ENCODE results near the gene HTRA2. TPM values are rescaled to one million over a fixed set of nuclear protein-coding genes. Genes with fewer than 3 reads are reported as not detected.

Gene HTRA2
- total RNA-seq, 1 experiment from 2014 or later = 40.5 TPM

GRCh38 chr2:74515981-74516633 is 13.6 kb upstream of the HTRA2 start:
- no peak for DNase-seq (ENCODE audit: low spot score)

DNA sequence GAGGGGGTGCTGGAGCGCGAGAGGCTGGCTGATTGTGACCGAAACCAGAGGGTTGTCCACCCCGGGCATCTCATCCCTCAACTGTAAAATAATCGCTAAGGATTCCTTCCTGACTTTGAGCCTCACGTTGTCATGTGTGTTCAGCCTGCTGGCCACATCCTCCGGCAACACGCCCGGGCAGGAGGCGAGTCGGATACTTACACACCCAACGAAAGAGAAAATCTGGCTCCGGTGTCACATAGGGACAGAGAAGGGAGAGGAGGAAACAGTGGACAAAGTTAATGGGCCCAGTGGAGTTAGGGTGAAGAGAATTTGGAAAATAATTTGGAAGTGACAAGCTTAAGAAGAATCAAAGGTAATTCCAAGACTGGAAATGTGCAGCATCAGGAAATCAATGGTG is 13.1 kb upstream of the HTRA2 start:
- DNase-seq (ENCODE audit: low spot score) = no peak

DNA sequence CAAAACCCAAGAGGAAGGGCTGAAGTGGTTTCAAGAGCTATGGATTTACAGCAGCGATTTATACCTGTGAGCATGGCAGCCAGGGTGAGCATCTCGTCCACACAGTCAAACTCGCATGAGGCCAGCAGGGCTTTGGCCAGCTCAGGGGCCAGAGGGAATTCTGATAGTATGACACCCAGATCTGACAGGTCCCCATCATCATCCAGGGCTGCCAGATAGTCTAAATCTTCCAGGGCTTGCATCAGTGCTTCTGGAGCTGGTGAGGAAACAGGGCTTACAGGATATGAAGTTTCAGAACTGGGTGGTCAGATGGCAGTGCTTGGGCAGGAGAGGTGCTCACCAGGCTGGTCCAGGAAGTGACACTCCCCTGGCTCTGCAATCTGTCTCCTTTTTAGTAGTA is 7.2 kb upstream of the HTRA2 start:
- no peak for DNase-seq (ENCODE audit: low spot score)

GRCh38 chr2:74524005-74524404 is 5.7 kb upstream of the HTRA2 start:
- no peak for DNase-seq (ENCODE audit: low spot score)

DNA sequence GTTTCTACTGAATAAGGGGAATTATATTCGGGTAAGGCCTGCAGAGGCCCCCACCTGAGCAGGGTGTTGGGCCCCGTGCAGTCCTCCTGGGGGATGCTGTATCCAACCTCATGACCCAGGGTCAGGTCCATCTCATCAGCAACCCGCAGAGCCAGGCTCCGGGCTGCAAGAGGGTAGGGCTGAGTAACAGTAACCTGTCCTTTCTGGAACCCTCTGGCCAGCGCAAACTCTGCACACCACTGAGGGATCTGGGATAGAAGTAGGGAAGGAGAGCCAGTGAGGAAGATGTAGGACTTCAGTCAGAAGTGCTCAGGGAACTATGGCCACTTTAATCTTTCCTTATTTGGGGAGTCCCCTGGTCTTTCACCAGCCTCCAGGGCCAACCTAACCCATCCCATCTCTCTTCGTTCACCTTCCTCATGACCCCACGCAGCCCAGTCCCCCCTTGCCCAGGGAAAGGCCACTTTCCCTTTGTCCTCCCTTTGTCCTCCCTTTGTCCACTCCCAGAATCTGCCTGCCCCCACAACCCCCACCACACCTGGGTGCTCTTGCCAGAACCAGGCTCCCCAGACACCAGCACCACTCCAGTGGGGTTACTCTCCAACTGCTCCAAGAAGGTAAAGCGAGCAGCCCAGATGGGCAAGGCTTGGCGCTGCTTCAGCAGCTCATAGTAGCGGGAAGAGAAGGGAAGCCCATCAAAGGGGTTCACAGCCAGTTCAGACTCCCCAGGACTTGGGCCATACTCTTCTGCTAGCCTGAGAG is 4.6 kb upstream of the HTRA2 start:
- no peak for DNase-seq (ENCODE audit: low spot score)

DNA sequence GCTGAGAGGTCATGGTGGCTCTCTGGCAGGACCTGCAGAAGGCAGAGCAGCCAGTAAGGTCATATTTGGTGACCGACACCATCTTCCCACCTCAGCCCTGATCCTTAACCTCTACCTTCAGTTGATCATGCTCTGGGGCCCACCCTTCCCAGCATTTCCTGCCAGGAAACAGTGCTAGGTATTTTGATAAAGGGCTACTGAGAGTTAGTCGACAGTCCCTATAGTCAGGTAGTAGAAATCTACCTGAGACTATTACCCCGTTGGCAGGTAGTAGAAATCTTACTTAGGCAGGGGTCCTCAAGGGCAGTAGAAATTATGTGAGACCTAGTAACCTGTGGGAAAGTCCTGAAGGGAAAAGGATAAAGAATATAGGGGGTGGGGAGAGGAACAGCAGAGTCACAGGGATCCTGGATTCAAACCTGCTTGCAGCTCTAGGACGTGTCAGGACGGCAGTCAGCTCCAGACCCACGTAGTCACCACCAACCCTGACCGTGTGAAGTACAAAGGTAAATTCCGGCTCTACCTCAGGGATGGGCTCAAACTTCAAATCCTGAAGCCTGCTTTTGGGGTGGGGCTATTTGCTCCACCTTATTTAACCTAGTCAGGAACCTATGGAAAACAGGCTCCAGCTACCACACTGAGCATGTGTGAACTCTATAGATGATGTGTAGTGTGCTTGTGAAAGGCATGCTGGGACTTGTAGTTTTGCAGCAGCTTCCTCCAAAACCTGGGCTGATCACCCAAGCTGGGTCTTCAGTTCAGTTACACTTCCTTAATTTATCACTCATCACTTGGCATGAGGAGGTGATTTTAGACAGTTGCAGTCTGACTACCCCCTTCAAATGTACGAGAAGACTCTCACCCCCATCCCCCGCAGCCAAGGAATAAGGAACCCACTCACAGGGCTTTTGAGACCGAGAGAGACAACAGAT is 3.8 kb upstream of the HTRA2 start, which contains the start of gene DQX1:
DQX1 (minus strand) TSS at position 515 of the 932 bp plus-strand sequence; CDS start at position 13, 502 bp downstream.
- DNase-seq (ENCODE audit: low spot score) = no peak

DNA sequence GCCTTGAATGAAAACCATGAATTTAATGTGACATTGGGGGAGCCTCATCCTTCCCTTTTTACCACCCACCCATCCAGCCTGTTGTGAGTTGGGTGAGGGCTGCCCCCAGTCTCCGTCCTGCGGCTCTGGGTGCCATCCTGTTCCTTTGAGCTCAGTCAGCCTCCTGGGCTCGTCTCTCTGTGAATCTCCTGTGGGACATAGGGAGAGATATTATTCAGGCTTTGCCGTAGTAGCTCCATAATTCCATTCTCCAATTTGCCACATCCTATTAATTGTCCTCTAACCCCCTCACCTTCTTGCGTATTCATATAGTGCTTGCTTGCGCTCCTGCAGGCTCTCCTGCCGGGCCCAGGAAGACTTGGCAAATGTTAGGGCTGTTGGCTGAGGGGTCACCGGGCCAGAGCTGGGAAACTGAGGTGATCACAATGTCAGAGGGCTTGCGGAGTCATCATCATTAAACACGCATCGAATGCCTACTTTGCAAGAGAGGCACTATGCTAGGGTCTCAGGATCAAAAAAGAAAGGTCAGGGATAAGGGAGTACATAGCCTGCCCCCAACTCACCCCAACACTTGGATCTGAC is 3.0 kb upstream of the HTRA2 start:
- no peak for DNase-seq (ENCODE audit: low spot score)

DNA sequence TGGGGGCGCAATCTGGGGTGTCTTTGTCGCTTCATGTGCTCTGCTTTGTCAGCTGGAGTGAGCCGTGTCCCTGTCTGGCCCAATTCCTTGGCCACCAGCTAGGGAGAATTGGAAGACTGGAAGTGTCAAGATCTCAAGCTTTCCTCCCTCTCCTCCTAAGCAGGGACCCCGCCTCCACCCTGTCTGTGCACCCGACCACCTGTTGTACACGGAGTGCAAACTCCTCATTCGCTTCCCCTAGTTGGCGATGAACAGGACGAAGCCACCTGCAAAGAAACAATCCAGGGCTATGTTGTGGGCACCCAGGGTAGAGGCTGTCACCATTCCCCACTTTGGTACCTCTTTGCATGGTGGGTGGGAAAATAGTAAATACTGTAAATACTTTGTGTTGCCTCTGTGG is 2.0 kb upstream of the HTRA2 start:
- DNase-seq (ENCODE audit: low spot score) = no peak

DNA sequence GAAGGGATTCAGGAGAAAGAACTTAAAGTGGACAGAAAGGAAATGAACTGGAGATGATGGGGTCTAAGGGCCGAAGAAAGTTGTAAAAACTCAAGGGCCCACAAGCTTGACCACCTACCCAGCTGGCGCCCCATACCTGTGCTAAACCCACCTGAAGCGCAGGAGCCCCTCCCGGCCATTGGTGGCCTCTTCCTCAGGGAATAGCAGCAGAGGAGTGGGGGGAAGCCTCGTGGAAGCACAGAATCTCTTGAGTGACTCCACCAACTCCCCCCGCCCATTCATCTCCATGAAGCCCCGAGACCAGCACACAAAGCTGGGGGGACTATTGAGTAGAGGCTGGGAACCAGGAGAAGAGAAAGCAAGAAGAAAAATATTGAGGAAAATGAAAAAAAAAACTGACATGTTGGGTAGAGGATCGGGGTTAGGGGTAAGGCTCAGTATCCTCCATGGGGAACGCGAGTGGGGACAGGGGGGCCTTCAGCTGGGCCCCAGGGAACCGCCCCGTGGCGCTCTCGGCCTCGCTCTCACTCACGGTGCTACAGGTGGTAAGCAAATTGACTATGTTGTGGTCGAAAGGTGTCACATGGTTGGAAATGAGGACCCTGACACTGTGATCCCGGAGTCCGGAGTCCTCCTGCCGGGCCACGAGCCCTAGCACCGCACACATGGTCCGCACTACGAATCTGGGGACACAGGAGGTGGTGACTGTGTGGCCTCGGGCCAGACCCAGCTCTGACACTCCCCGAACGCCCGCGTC is 955 bp upstream of the HTRA2 start:
- no peak for DNase-seq (ENCODE audit: low spot score)

GRCh38 chr2:74530239-74531187 is 780 bp downstream of the HTRA2 start:
- no peak for DNase-seq (ENCODE audit: low spot score)

- DNase-seq (ENCODE audit: low spot score) = no peak
Observed at GRCh38 chr2:74531666-74532065, 1.9 kb downstream of the HTRA2 start.

DNA sequence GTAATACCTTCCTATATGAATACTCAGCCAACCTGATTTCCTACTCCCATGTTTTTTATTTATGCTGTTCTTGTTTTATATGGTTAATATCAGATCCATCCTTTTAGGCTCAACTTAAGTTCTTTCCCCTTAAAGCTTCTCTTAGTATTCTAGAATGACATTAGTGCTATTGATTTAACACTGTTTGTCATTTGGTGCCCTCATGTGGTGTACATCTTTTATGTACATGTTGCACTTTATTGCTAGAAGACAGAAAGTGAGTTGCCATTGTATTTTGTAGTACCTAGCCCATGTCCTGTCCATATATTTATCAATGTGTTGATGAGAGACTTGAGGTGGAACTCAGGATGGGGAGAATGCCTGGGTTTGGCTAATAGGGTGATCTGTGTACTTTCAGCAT is 2.5 kb downstream of the HTRA2 start:
- DNase-seq (ENCODE audit: low spot score) = peak; percentile 30

DNA sequence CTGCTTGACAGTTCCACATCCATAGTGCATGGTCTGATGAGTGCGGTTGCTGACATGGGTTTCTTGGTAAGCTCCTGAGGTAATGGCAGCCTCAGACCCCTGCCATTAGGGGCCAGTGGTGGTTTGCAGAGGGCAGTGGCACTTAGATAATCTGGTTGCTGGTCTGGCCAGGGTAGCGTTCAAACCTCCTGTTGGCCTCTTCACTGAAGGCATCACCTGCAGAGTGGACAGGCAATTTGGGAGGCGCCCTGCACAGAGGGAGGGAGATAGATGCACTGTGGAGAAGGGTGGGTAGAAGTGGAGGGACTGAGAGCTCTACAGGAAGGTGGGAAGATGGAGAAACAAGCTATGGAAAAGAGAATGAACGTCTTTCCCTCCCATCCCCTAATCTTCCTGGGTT is 3.7 kb downstream of the HTRA2 start:
- DNase-seq (ENCODE audit: low spot score) = no peak

DNA sequence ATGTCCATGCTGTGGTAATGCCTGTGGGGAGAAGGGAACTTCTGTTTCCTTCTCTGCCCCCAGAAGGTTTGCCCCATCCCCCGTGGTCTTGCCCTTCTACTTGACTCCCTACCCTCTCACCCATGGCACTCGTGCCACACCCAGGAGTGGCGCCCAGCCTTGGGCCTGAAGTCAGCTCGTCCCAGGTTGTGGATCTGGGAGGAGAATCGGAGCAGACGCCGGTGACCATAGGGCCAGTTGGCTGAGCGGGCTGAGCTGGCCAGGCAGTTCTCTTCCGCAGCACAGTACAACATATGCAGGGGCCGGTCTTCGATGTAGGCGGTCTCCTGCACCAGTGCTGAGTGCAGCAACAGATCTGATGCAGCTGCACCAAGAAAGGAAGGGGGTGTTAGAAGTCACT is 4.7 kb downstream of the HTRA2 start:
- DNase-seq (ENCODE audit: low spot score) = no peak

DNA sequence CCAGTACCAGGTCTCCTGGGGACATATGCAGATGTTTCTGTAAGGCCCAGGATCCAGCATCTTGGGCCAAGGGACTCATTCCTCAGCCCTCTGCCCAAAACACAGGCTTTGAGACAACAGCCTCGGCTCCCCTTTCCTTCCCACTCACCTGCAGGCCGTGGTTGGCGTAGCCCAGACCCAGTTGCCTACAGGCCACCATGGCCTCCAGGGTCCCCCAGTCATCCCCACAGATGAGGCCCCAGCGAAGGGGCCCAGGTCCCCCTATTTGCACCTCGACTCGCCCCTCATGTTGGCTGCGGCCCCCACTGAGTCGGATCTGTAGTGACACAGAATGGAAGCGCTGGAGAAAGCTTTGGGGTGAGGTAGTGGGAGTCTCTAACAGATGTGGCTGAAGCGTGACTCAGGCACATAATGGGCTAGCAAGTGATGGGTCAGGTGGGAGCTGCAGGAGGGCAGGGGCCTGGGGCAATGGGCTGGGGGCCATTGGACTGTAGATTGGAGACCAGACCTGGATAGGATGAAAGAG is 5.8 kb downstream of the HTRA2 start:
- no peak for DNase-seq (ENCODE audit: low spot score)

DNA sequence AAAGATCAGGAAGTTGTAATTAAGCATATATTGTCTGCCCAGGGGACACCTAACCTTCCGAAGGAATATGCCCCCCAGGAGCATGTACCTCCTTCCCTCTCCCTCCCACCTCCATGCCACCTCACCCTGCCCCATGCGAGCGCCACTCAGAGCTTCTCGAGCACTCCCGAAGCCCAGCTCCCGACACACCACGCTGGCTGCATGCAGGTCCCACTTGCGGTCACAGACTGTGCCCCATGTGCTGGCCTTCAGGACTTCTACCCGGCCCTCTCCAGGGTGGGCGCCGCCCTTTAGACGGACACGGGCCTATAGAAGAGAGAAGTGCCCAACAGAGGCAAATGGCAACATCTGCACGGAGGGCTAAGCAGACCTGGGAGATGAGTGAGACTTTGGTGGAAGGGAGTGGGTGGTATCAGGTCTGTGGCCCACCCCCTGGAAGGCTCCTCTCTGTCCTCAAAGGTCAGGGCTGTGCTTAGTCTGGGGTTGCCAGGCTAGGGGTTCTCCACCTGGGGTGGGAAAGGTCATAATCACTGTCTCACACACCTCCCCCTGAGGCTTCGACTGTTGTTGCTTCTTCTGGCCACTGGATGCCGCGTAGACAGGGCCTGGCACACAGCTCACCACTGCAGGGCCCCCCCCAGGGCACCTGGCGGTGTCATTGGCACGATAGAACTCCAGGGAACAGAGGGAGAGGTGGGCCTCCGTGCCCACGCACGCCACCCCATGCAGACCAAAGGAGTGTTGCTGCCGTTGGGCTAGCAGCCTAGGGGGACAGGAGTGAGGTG is 6.6 kb downstream of the HTRA2 start:
- DNase-seq (ENCODE audit: low spot score) = no peak

- DNase-seq (ENCODE audit: low spot score) = no peak
Observed at GRCh38 chr2:74537140-74537539, 7.4 kb downstream of the HTRA2 start.

DNA sequence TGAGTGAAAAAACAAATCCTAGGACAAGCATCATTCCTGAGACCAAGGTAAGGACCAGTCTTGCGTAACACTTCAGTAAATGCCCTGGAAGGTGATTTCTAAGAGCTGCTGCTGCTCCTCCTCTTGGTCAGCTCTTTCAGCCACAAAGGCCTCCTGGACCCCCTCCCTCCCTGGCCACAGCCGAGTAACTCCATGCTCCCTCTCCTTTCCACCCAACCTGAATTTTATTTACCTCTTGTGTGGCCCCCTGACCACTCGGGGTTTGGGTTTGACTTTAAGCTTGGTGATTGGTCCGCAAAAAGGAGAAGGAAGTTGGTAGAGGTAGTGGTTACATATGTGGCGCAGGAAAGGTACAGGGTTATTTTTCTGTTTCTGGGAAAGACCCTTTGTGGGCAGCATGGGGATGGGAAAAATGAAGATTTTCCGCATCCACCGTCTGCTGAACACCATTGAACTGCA is 9.2 kb downstream of the HTRA2 start:
- DNase-seq (ENCODE audit: low spot score) = no peak

DNA sequence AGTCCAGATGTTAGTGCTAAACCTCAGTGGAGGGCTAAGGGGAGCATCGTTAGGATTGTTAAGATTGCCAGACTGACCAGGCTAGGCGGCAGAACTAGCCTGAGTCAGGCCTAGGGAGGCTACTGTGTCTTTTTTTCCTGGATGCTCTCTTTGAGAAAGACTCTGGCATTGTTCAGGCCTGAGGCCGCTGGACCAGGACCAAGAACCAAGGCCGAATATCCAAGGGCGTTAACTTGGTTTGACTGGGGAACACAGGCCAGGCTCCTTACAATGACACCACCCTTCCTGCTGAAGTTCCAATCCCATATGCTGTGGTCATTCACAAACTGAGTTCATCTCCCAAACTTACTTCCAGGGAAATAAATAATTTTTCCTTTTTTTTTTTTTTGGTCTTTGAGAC is 10.6 kb downstream of the HTRA2 start:
- no peak for DNase-seq (ENCODE audit: low spot score)

All from H4 (cell line).